HG03558 (cell line): ENCODE results near the gene MBP.
"Not testable (repeated sequence)": the region's sequence is repeated elsewhere in the genome, so short reads cannot be mapped to it uniquely, and the experiment has no call there.

Source experiments
- ATAC-seq: cut with Tn5 transposase; IDR thresholded peaks from one replicate; pipeline ENCODE4 v1.9.1; 2021; ENCODE audit warnings: moderate number of reproducible peaks; ENCODE audit not compliant: unreplicated experiment; ENCODE audit errors: extremely low read depth

Gene MBP

GRCh38 chr18:76997951-76998808 is 134.4 kb downstream of the MBP start:
- ATAC-seq, result no peak

- no peak for ATAC-seq
Measured at GRCh38 chr18:76996429-76996828, 136.2 kb downstream of the MBP start.

- no peak for ATAC-seq
Measured at GRCh38 chr18:76995896-76996295, 136.7 kb downstream of the MBP start.

- ATAC-seq, result no peak
Measured at GRCh38 chr18:76994086-76994654, 138.4 kb downstream of the MBP start.

GRCh38 chr18:76993573-76993972 is 139.0 kb downstream of the MBP start:
- ATAC-seq, result no peak

- no peak for ATAC-seq
Measured at GRCh38 chr18:76993085-76993382, 139.5 kb downstream of the MBP start.

GRCh38 chr18:76992226-76993084 is 140.1 kb downstream of the MBP start:
- no peak for ATAC-seq

- no peak for ATAC-seq
Measured at GRCh38 chr18:76991021-76991688, 141.4 kb downstream of the MBP start.

- not testable (repeated sequence) for ATAC-seq
Measured at GRCh38 chr18:76990343-76991020, 142.1 kb downstream of the MBP start.

- ATAC-seq, result no peak
Measured at GRCh38 chr18:76989647-76990190, 142.9 kb downstream of the MBP start.

GRCh38 chr18:76988827-76989646 is 143.5 kb downstream of the MBP start:
- ATAC-seq, result no peak

GRCh38 chr18:76988031-76988826 is 144.4 kb downstream of the MBP start:
- no peak for ATAC-seq

GRCh38 chr18:76986406-76986805 is 146.2 kb downstream of the MBP start:
- ATAC-seq, result no peak

GRCh38 chr18:76985951-76986236 is 146.7 kb downstream of the MBP start:
- no peak for ATAC-seq

GRCh38 chr18:76985156-76985950 is 147.2 kb downstream of the MBP start:
- ATAC-seq, result no peak

- no peak for ATAC-seq
Measured at GRCh38 chr18:76984193-76985155, 148.1 kb downstream of the MBP start.
